Spleen (tissue), 7 donors: ENCODE measurements around the gene ZNF230.

Experiments
- CTCF ChIP-seq, 11 experiments: fragments of 200-600 bp in 7 of 11; fragments of 450-650 bp in 4 of 11; sonication (generic) in 4 of 11; IDR thresholded peaks in 8 of 11; conservative IDR thresholded peaks in 3 of 11; 1 replicate in 7 of 11; 2 replicates in 4 of 11; pipeline versions ENCODE4 v1.4.0 to v1.8.0; 2016 to 2021; ENCODE audit warnings: antibody characterized with exemption in 11 of 11, inconsistent platforms in 4 of 11, mild to moderate bottlenecking in 1 of 11
- POLR2A ChIP-seq, 3 donors: fragments of 450-650 bp; IDR thresholded peaks; one replicate each; pipeline ENCODE4 v1.5.1; 2017; ENCODE audit warnings: antibody characterized with exemption in 3 of 3, mild to moderate bottlenecking in 1 of 3
- POLR2AphosphoS5 ChIP-seq, 3 donors: sonication (generic); formaldehyde crosslinking; IDR thresholded peaks; one replicate each; pipeline ENCODE4 v1.5.1; 2017; ENCODE audit warnings: antibody characterized with exemption in 3 of 3
- donor health status: DM: no; HTN: no; CAD: no; lungs with moderate emphysema.
- donor health status: DM: no; HTN: no; CAD: no.
- donor health status: DM: no; HTN: no; CAD: no.

- peak; percentile 40 to 86 (median 76) for TF ChIP-seq POLR2AphosphoS5 (IDR thresholded peaks at IDR 0.05)
- TF ChIP-seq CTCF (IDR thresholded peaks at IDR 0.05 in 8 of 11, conservative IDR thresholded peaks at IDR 0.05 in 3 of 11): no peak
- no peak for TF ChIP-seq POLR2A (IDR thresholded peaks at IDR 0.05)
These were observed 18.7 kb upstream of the ZNF230 start, which contains the start of gene ZNF155 for GRCh38 chr19:43983912-43984686.
